COLO829 (cell line): ENCODE data around the gene SLC13A4.
"Not testable (repeated sequence)": the region's sequence is repeated elsewhere in the genome, so short reads cannot be mapped to it uniquely, and the experiment has no call there.

Experiments used
- DNase-seq: peaks from one replicate; pipeline ENCODE4 v3.0.0; 2012; ENCODE audit warnings: low spot score

Gene SLC13A4

DNA sequence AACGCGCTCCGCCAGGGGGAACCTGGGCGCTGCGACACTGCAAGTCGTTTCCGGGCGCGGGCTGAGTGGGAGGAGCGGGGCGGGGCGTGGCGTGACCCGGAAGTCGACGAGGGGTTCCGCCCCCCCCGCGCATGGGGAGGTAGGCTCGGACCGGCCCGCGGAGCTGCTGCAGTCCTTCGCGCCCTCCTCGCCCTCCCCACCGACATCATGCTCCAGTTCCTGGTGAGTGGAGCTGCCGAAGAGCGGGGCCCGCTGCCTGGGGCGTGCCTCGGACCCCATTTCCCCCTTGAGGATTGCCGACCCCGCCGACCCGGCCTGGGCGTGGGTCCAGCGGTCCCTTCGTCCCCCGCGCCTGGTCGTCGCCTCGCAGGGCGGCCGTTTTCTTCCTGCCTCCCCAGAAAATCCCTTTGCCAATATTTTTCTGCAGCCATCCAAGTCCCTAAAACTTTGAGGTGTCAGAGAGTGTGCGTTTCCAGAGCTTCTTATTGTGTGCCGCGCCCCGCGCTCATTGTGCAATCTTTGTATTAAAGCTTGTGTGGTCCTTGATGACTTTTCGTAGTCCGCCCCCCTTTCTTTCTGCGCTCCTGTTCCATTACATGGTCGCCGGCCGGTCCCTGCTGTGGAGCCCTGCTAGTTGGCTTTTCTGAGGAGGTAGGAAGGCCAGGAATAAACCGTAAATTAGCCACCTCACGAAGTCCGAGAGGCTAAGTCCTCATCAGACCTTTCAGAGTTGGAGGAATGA, 65.4 kb downstream of the SLC13A4 start, which contains the start of gene STMP1:
Gene STMP1, plus strand, starts transcription at position 142 of the 742 bp plus-strand sequence.
- peak; percentile 98 for DNase-seq

DNA sequence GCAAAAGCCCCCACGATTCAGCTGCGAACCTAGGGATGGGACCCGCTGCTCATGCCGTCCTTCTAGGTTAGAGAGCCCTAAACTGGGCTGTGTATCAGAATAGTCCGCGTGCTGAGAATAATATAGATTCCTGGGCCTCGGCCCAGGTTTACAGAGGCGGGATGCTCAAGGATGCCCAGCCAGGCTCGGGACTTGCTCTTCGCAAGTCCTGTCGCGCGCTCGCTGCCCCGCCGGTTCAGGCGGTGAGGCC, 65.9 kb downstream of the SLC13A4 start:
- DNase-seq = no peak

DNA sequence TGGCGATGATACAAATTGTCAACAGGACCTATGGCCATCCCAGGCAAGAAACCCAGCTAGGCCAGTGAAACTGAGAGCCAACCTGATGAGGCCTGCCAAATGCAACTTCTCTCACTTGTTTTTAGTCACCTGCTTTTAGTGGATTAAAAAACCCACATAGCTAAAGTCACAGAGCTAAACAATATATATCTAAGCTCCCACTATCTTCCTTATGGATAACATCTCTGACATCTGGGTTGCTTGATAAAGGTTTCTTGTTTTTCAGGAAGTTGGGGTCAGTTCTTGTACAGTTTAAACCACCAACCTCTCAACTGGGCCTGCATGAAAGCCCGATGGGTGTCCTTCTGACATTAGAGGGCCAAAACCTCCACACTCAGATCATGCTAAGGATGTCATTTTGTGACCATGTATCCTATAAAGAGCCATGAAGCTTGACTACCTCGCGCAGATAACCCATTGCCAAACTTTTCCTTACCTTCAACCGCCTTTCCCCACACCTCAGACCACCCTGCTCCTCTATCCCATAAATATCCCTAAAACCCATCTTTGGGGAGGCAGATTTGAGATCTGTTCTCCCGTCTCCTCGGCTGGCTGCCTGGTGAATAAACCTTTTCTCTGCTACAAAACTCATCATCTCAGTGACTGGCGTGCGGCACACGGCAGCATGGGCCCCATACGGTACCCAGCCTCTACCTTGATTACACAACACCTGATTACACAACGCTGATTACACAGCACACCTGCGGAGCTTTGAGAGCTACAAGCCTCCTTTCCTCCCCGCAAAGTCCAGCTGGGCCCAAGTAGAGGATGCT, 66.5 kb downstream of the SLC13A4 start:
- DNase-seq = no peak

DNA sequence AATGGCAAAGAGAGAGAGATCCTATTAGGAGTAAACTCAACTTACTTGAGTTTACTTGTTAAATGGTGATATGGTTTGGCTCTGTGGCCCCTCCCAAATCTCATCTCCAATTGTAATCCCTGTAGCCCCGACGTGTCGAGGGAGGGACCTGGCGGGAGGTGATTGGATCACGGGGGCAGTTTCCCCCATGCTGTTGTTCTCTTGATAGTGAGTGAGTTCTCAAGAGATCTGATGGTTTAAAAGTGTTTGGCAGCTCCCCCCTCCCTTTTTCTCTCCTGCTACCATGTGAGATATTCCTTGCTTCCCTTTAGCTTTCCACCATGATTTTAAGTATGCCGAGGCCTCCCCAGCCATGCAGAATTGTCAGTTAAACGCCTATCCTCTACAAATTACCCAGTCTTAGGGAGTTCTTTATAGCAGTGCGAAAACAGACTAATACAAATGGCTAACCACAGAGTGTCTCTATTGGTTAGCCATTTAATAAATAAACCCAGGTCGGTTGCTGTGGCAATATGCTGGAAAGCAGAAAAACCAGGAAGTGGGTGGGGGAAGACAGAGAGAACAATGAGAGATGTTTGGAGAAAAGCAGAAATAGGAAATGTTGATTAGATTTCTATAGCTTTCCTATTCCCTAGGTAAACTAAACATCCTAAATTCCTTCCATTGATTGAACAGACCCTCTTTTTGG, 68.7 kb downstream of the SLC13A4 start:
- no peak for DNase-seq

DNA sequence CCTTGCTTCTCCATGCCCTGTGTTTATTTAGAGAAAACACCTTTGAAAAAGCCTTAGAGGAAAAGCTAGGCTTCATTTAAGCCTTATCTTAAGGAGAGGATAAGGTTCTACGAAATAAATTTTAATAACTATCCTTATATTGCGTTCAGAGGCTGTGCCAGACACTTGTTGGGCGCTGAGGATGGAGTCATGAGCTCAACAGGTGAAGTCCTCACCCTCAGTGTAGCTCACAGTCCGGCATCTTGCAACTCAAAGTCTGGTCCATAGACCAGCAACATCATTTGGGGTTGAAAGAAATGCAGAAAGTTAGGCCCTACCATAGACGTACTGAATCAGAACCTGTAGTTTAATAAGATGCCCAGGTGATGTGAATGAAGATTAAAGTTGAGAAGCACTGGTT, 69.4 kb downstream of the SLC13A4 start:
- DNase-seq = no peak

DNA sequence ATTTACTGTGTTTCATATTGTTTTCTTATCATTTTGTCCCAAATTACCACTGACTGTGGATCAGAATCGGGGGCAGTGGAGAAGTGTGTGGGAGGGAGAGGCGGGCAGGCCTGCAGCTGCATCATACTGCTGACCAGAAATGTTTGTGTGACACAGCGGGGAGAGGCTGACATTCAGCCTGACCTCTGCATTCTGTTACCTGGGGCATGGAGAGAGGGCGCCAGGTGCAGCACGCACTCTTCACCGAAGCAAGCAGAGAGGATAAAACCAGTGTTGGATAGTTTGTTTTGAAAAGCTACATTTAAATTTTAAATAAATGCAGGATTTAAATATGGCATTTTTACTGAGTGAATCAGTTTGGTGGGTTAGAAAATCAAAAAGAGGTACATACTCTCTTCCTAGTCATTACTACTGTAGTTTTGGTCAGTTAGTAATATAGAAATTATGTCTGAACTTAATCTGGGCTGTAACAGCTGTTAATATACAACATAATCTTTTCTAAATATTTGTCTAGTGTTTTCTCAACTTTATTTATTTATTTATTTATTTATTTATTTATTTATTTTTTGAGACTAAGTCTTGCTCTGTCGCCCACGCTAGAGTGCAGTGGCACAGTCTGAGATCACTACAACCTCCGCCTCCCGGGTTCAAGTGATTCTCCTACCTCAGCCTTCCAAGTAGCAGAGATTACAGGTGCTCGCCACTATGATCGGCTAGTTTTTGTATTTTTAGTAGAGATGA, 74.5 kb downstream of the SLC13A4 start:
- DNase-seq = no peak

DNA sequence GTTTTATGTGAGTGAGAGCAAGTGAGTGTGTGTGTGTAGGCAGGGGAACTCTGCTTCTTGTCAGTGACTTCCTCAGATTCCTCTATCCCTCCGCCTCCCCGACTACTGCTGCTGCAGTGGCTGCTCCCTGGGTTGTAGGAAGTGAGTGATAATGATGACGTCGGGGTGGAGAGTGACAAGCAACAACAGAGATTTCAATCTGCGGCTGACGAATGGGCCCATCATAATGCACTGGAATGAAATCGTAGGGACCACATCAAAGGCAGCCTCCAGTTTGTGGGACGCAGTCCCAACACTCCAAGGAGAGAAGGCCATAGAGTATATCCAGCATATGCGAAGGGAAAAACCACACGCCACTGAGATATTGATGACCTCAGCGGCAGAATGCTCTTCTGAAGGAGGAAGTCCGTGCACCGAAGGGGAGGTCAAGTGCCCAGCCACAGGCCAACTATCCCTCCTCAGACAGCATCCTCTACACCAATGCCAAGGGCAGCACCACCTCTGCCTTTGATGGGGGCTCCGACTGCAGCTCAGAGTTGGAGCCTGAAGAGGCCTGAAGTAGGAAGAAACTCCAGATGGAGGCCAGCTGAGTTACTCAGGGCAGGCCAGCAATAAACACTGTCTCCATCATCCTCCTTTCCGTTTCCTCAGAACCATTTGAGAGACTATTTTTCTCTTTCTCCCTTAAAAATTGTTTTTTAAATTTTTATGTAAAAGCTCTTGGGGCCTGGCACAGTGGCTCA, 77.0 kb downstream of the SLC13A4 start:
- no peak for DNase-seq

DNA sequence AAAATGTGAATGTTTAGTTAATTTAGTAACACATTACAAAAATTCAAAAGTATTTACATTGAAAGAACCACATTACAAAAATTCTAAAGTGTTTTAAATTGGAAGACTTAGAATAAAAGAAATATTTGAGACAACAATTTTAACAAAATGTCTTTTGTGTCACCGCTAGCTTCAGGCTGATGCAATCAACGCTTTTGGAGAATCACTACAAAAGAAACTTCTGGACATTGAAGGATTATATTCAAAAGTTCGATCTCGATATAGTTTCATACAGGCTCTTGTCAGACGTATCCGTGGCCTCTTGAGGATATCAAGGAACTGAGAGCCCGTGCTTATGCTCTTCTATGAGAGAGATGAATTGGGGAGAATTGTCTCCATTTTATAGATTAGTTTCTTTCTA, 79.8 kb downstream of the SLC13A4 start:
- no peak for DNase-seq

DNA sequence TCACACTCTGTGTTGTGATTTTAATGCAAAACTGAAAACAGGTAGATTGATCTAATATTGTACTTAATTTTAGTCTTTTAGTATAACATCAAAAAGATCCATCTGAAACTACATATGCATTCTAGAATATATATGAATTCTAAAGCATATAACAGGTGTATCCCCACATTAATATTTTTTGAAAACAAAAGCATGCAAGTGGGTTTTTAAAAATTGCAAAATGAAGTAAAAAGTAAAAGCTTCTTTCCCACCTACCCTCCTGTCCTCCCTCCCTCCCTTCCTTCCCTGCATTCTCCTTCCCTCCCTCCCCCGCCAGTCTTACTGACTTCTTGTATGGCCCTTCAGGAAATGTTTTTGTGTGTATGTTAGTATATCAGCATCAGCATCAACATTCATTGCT, 80.2 kb downstream of the SLC13A4 start:
- DNase-seq = no peak

DNA sequence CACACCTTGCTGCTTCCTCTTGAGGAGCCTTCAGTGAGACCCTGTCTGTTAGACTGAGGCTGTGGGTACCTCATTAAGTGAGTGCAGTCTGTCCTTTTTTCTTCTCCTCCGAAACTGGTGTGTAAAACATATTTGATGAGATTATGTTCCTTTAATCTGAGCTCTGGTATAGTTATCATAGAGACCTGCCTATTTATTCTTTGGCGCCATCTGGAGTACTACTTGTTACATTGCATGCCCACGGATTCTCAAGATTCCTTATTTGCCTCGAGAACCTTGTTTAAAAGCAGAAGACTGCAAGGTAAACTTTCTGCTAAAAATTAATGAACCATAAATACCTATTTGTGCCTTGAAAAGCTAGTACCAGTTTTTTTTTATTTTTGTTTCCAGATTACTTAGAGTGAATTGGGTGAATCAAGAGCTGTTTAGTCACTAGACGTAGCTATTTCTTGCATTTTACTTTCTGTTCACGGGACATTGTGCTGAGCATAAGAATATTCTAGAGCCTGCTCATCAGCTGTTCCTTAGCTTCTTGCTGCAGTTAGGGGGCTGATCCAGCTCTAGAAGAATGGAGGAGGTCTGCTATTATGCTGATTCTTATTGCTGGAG, 82.6 kb downstream of the SLC13A4 start:
- peak; percentile 72 for DNase-seq

DNA sequence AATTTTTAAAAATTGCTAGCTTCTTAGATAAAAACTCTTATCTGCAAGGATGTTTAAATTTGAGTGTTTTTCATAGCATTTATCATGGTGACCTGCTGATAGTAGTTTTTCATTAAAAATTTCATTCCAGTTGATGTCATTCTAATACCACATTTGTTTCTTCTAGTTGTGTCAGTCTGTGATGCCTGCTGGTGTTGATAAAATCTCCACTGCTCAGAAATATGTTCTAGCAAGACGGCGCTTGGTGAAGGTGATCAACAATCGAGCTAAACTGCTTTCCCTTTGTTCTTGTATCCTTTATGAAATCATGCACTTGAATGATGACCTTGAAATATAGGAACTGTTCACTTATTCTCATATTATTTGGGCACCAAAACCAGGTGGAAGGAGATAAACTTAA, 83.3 kb downstream of the SLC13A4 start:
- no peak for DNase-seq

DNA sequence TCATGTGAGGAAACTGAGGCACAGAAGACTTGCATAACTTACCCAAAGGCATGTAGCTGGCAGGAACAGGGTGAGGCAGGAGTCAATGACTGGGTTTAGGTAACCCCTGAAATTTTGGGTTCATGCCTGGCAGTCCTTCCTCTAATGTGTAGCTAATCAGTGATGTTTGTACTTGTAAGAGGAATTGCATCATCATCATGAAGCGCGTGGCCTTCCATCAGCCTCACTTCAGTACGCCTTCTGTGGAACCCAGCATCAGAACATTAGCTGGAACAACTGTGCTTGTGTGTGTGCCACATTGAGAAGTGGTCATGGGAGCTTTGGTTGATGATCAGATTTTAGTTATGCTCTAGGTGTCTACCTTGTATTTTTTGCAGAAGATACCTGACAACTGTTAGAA, 83.8 kb downstream of the SLC13A4 start:
- no peak for DNase-seq

DNA sequence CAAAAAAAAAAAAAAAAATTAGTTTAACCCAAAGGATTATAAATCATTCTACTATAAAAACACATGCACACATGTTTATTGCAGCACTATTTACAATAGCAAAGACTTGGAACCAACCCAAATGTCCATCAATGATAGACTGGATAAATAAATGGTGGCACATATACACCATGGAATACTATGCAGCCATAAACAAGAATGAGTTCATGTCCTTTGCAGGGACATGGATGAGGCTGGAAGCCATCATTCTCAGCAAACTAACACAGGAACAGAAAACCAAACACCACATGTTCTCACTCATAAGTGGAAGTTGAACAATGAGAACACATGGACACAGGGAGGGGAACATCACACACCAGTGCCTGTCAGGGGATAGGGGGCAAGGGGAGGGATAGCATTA, 88.3 kb downstream of the SLC13A4 start:
- not testable (repeated sequence) for DNase-seq

DNA sequence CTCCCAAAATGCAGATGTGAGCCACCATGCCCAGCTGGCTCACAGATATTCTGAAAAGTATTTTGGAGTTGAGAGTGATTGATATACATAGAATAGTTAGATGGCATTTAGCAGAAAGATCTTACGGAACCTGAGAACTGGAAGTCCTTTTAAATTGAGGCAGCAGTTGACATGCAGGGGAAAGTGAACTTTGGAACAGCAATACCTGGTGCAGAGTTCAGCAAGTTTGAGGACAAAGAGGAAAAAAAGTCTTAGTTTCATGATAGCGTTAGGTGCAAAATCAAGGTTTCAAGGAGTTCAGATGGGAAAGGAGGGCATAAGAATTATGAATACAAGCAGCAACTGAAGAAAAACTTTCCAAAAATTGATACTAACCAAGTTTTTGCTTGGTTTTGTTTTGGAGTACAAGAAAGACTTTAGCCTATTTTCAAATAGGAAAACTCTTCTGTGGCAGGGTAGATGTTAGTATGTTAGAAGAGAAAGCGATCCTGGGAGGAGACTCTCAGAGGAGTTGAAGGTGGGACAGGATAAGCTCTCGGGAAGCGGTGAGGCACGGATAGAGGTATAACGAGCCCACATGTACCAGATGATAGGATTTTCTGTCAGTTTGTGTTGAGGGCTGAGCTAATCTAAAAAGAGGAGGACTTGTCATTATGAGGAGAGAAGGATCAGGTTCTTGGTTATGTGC, 93.7 kb downstream of the SLC13A4 start:
- DNase-seq = no peak
